PC-3 (cell line): ENCODE data around the gene GLYAT. TPM values are rescaled to one million over a fixed set of nuclear protein-coding genes. Genes with fewer than 3 reads are reported as not detected.

Source experiments
- ATAC-seq: fragments of 200-7000 bp; cut with Tn5 transposase; 2 replicates; pipeline ENCODE4 v1.9.1; 2020; ENCODE audit warnings: mild to moderate bottlenecking, moderate library complexity
- BruUV-seq: library from RNA; stranded (reverse); fragments of 400-500 nt; replicated peaks from 2 replicates; lab custom pipeline; 2021; lab: Mats Ljungman, UMichigan
- CTCF ChIA-PET: fragments of 300-600 bp; sonication (Branson Sonifier 250); formaldehyde crosslinking; loops from one replicate; lab custom pipeline; 2022; ENCODE audit warnings: antibody characterized with exemption; lab: Charles Lee
- POLR2A ChIA-PET: fragments of 300-600 bp; sonication (Branson Sonifier 250); formaldehyde crosslinking; loops from one replicate; lab custom pipeline; 2022; ENCODE audit warnings: antibody characterized with exemption; ENCODE audit not compliant: unreplicated experiment; lab: Charles Lee
- DNase-seq: peaks from one replicate; pipeline ENCODE4 v3.0.0-alpha.2; 2015
- H2AFZ ChIP-seq: fragments of 300-600 bp; sonication (generic); 2 replicates; pipeline ENCODE4 v1.6.0; 2016; ENCODE audit warnings: antibody characterized with exemption, low read length
- H3F3A ChIP-seq: fragments of 300-600 bp; sonication (generic); one replicate; pipeline ENCODE4 v1.6.0; 2017; ENCODE audit warnings: antibody characterized with exemption, low read length, control low read depth, mild to moderate bottlenecking; ENCODE audit not compliant: unreplicated experiment
- H3K27ac ChIP-seq: fragments of 300-600 bp; sonication (generic); 2 replicates; pipeline ENCODE4 v1.5.1; 2016; ENCODE audit warnings: mild to moderate bottlenecking, low read length
- H3K27me3 ChIP-seq: fragments of 300-600 bp; sonication (generic); 2 replicates; pipeline ENCODE4 v1.6.1; 2016; ENCODE audit warnings: low read length, mixed read lengths
- H3K36me3 ChIP-seq: fragments of 300-600 bp; sonication (generic); 2 replicates; pipeline ENCODE4 v1.6.1; 2016; ENCODE audit warnings: low read depth, mixed run types, low read length, mixed read lengths
- H3K4me1 ChIP-seq: fragments of 300-600 bp; sonication (generic); 2 replicates; pipeline ENCODE4 v1.5.1; 2016; ENCODE audit warnings: low read length; ENCODE audit not compliant: insufficient read depth
- H3K4me2 ChIP-seq: fragments of 300-600 bp; sonication (generic); 2 replicates; pipeline ENCODE4 v1.6.0; 2016; ENCODE audit warnings: low read length
- H3K4me3 ChIP-seq: fragments of 300-600 bp; sonication (generic); 2 replicates; pipeline ENCODE4 v1.5.1; 2016; ENCODE audit warnings: mild to moderate bottlenecking, low read length, mixed read lengths
- H3K79me2 ChIP-seq: fragments of 300-600 bp; sonication (generic); 2 replicates; pipeline ENCODE4 v1.6.1; 2017; ENCODE audit warnings: low read length, mixed read lengths
- H3K9ac ChIP-seq: fragments of 300-600 bp; sonication (generic); 2 replicates; pipeline ENCODE4 v1.6.0; 2016; ENCODE audit warnings: mild to moderate bottlenecking, low read length
- H3K9me2 ChIP-seq: fragments of 300-600 bp; sonication (generic); replicated peaks from 2 replicates; pipeline ENCODE4 v1.6.1; 2016; ENCODE audit warnings: mixed run types, low read length, mixed read lengths
- H3K9me3 ChIP-seq: fragments of 300-600 bp; sonication (generic); 2 replicates; pipeline ENCODE4 v1.6.1; 2016; ENCODE audit warnings: low read length, mixed read lengths
- H4K20me1 ChIP-seq: fragments of 300-600 bp; sonication (generic); 2 replicates; pipeline ENCODE4 v1.6.1; 2016; ENCODE audit warnings: low read length, mixed read lengths
- CTCF ChIP-seq: fragments of 300-600 bp; sonication (generic); conservative IDR thresholded peaks from 2 replicates; pipeline ENCODE4 v1.5.1; 2017; ENCODE audit warnings: antibody characterized with exemption, low read depth, mild to moderate bottlenecking, low read length
- EZH2 ChIP-seq: fragments of 300-600 bp; sonication (generic); IDR thresholded peaks from one replicate; pipeline ENCODE4 v1.6.1; 2017; ENCODE audit warnings: antibody characterized with exemption, mild to moderate bottlenecking, low read length; ENCODE audit not compliant: unreplicated experiment
- EZH2phosphoT487 ChIP-seq: fragments of 300-600 bp; sonication (generic); IDR thresholded peaks from 2 replicates; pipeline ENCODE4 v1.6.1; 2018; ENCODE audit warnings: mild to moderate bottlenecking, antibody characterized with exemption, low read length, borderline replicate concordance
- intact Hi-C: fragments of 100-400 bp; cut with micrococcal nuclease; formaldehyde crosslinking; loops from 2 replicates; pipeline ENCODE4 v1.9.0; 2023
- total RNA-seq: library from RNA; depleted of rRNA; stranded (reverse); fragments of >200 nt; gene quantifications from 2 replicates; pipeline ENCODE4 v1.2.3, GENCODE V29; 2014

The GLYAT gene
- total RNA-seq, 1 experiment from 2014 or later: not detected

- Histone ChIP-seq H3K4me3 (no peak overlapping the region), H3K9me2 (no peaks in the 10 kb centered on the region), H4K20me1 (no peaks in the 10 kb centered on the region), H2AFZ (no peak overlapping the region), H3K4me2 (no peak overlapping the region), H3K79me2 (no peaks in the 10 kb centered on the region), H3F3A (no peaks in the 10 kb centered on the region), H3K9me3 (peaks cover 9% of the 10 kb centered on the region; the same call in 1 of the 2 replicates), H3K4me1 (no peaks in the 10 kb centered on the region), H3K36me3 (no peaks in the 10 kb centered on the region), H3K27me3 (no peaks in the 10 kb centered on the region), H3K9ac (no peak overlapping the region), H3K27ac (no peak overlapping the region)
- CTCF ChIA-PET: no interaction called here
- BruUV-seq: no TSS peak
- intact Hi-C loops: no loop called here
- TF ChIP-seq CTCF (peak; percentile 55), EZH2 (no peak)
- POLR2A ChIA-PET: no interaction called here
- DNase-seq (no peak), ATAC-seq (no peak)
Observed at GRCh38 chr11:58742981-58743880, 11.5 kb upstream of the GLYAT start.

- TF ChIP-seq CTCF (no peak), EZH2phosphoT487 (no peak), EZH2 (no peak)
- ChIA-PET POLR2A (no interaction called here), CTCF (no interaction called here)
Observed at GRCh38 chr11:58742140-58742539, 10.4 kb upstream of the GLYAT start.

GRCh38 chr11:58741127-58741526 is 9.4 kb upstream of the GLYAT start:
- H3K27me3 ChIP-seq: no peaks in the 10 kb centered on the region
- no peak for TF ChIP-seq EZH2
- TF ChIP-seq CTCF: no peak
- TF ChIP-seq EZH2phosphoT487: no peak
- BruUV-seq: no TSS peak
- no peak overlapping the region for H3K4me2 ChIP-seq
- ATAC-seq (no peak), DNase-seq (no peak)
- no peaks in the 10 kb centered on the region for H4K20me1 ChIP-seq
- H3K9ac ChIP-seq: no peak overlapping the region
- no peaks in the 10 kb centered on the region for H3K79me2 ChIP-seq
- no peaks in the 10 kb centered on the region for H3K4me1 ChIP-seq
- ChIA-PET POLR2A (no interaction called here), CTCF (no interaction called here)
- H2AFZ ChIP-seq: no peak overlapping the region
- no peaks in the 10 kb centered on the region for H3K9me2 ChIP-seq
- no peak overlapping the region for H3K27ac ChIP-seq
- intact Hi-C loops: no loop called here
- no peaks in the 10 kb centered on the region for H3K36me3 ChIP-seq
- no peak overlapping the region for H3K4me3 ChIP-seq
- peaks cover 9% of the 10 kb centered on the region; the same call in 1 of the 2 replicates for H3K9me3 ChIP-seq
- H3F3A ChIP-seq: no peaks in the 10 kb centered on the region

More at GRCh38 chr11:58742140-58742539, 10.4 kb upstream of the GLYAT start:
- no peaks in the 10 kb centered on the region for H3K79me2 ChIP-seq
- no peaks in the 10 kb centered on the region for H3F3A ChIP-seq
- no peak overlapping the region for H3K4me3 ChIP-seq
- no peak for ATAC-seq
- no peak for DNase-seq
- H2AFZ ChIP-seq: no peak overlapping the region
- H3K9me2 ChIP-seq: no peaks in the 10 kb centered on the region
- H3K9me3 ChIP-seq: peaks cover 9% of the 10 kb centered on the region; the same call in 1 of the 2 replicates
- H4K20me1 ChIP-seq: no peaks in the 10 kb centered on the region
- H3K27ac ChIP-seq: no peak overlapping the region
- H3K27me3 ChIP-seq: no peaks in the 10 kb centered on the region
- H3K4me1 ChIP-seq: no peaks in the 10 kb centered on the region
- BruUV-seq: no TSS peak
- H3K9ac ChIP-seq: no peak overlapping the region
- H3K4me2 ChIP-seq: no peak overlapping the region
- H3K36me3 ChIP-seq: no peaks in the 10 kb centered on the region
- intact Hi-C loops: no loop called here
